Ecto neural progenitor cell (in vitro differentiated cells): Measurements from ENCODE around the gene DRC3.

ENCODE experiments used
- DNase-seq: peaks from one replicate; pipeline ENCODE4 v3.0.0-alpha.2; 2018; ENCODE audit warnings: low spot score

Gene DRC3

DNA sequence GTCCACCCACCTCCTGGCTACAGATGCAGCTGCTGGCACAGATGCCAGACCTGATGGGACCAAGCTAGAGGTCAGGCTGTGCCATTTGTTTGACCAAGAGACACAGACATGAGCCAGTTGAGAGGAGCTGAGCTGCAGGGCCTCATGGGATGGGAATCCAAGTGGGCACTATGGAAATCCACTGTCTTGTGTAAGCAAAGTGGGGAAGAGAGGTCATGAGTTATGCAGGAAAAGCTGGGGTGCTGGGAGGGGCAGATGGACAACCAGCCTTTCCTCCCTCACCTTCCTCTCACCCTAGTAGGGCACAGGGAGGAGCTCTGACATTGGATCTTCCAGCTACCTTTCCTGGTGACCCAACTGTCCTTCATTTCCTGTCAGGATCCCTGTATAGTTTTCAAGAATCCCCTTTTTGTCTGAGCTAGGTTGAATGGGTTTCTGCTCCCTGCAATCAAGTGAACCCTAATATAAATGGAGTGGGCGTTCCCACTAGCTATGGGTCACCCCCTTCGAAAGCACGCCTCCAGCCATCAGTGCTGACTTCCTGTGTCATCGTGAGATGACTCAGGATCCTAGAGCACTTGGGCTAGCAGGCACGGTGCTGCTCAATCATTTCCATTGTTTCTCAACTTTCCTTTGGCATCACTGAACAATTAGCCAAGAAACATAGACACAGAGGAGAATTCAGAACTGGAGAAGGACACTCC is 52.7 kb downstream of the DRC3 start:
- no peak for DNase-seq

DNA sequence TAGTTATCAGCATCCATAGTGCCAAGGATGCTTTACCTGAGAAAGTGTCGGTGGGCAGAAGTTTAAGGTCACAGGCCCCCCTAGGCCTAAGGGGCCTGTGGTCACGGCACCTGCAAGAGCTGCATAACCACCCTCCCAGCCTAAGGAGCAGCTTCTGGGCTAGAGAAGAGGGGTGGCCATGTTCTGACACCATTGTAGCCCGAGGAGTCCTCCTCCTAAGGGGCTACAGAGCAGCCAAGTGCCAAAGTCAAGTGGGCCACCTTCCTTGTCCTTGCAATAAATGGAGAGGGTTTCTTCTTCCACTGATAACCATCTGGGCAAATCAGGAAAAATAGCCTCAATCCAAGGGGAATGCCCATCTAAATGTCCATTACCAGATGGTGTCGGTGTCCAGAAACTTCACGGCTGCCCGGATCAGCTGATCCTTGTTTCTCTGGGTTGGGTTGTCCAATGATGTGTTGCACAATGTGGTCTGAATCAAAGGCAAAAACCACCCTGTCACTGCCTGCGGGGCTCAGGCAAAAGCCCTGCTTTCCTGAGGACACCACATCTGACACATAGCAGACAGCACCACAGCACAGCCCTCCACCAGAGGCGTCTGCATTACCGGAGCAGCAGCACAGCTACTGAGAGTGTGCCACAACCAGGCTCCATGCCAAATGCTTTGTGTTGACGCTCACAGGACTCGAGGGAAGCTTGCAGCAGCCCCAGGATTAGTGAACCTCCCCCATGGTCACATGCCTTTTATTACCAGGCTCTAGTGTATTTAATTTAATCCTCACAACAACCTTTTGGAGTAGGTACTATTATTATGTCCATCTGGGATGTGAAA is 53.5 kb downstream of the DRC3 start:
- no peak for DNase-seq

GRCh38 chr17:18027280-18027679 is 54.6 kb downstream of the DRC3 start:
- DNase-seq: no peak

- DNase-seq: no peak
These were observed 55.7 kb downstream of the DRC3 start for GRCh38 chr17:18028114-18028951.

- DNase-seq: no peak
These were observed 56.4 kb downstream of the DRC3 start for GRCh38 chr17:18028952-18029540.

DNA sequence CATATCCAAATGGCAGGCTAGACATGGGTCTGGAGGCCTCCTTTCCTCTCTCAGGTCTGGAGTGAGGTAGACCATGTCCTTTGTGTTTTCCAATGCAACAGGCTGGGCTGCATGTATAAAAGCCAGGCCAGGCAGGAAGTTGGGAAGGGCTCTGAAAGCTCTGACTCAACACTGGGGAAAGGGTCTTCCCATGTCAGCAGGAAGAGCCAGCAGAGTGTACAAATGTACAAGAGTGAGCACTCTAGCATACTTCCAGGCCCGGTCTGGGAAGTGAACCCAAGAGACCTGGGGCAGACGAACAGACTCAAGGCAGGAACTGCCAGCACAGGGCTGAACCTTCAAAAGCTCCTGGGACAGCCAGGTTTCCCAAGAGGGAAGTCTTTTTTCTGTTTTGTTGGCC is 59.3 kb downstream of the DRC3 start:
- DNase-seq: no peak

DNA sequence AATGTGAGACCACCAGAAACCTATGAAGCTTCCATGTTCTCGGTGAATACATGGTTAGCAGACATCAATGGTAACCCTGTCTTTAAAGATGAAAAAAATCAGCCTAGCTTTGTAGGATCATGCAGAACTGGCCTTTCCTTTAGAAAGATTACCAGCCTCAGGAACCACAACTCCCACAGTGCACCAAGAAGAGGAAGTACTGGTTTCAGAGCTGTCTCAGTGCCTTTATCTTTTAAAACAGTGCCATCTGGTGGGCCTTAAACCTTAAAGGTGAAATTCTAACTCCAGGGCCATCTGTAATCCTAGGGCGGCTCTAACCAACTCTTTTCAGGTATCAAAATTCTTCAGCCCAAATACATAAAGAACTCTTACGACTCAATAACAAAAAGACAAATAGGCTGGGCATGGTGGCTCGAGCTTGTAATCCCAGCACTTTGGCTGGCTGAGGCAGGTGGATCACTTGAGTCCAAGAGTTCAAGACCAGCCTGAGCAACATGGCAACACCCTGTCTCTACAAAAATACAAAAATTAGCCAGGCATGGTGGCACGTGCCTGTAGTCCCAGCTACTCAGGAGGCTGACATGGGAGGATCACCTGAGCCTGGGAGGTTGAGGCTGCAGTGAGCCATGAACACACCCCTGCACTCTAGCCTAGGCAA is 60.9 kb downstream of the DRC3 start:
- no peak for DNase-seq

GRCh38 chr17:18035704-18036103 is 63.0 kb downstream of the DRC3 start:
- no peak for DNase-seq

- no peak for DNase-seq
These were observed 64.8 kb downstream of the DRC3 start for GRCh38 chr17:18037486-18037885.

GRCh38 chr17:18038149-18038850 is 65.6 kb downstream of the DRC3 start:
- no peak for DNase-seq

DNA sequence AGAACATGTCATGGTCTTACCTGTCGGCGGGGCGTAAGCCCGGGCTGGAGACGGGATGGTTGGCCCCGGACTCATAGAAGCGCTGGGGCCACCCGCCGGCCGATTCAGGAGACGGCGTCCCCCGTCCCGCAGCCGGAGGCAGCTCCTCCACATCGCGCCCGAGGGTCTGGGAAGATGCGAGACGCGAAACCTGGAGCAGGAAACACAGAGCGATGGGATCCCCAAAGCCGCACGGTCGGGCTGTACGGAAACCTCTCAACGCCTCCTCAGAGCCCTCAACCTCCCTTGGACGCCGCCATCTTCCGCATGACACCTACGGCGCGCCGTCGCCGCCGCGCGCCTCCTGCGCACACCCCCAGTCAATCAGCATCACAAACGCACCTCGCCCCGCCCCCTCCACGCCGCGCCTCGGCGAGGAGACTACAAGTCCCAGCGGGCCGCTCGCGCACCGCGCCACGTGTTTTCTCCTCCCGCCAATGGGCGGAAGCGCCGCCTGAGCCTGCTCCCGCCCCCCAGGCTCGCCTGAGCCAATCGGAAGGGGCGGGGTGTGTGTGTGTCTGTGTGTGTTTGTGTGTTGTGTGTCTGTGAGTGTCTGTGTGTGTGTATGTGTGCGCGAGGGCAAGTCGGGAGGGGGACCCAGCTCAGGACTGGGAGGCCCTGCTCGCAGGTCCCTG is 66.3 kb downstream of the DRC3 start, which contains the start of the genes ATPAF2 and GID4:
ATPAF2 (minus strand) TSS at position 308 of the 674 bp plus-strand sequence; CDS start at position 153, 155 bp downstream.
GID4 (plus strand) TSS at position 548 of the 674 bp plus-strand sequence; CDS start at position 605, 57 bp downstream.
- peak; percentile 100 for DNase-seq

- peak; percentile 77 for DNase-seq
These were observed 67.0 kb downstream of the DRC3 start for GRCh38 chr17:18039535-18040260.

GRCh38 chr17:18040261-18040858 is 67.7 kb downstream of the DRC3 start:
- DNase-seq: no peak

DNA sequence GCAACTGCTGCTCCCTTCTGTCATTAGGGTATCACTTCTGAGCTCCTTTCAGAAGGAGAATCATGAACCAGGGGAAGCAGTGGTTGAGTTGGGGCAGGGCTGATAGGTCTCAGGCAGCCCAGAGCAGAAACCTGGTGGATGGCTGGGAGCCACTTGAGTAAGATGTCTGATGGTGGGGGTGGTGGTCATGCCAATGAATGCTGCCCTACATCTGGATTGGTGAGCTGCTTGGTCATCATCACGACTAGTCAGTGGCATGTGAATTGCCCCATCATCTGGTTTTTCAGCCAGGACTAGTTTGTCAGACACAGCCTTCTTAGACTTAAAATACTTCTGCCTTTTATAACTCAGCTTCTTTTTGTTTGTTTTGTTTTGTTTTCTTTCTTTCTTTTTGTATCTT is 69.1 kb downstream of the DRC3 start:
- no peak for DNase-seq

GRCh38 chr17:18042983-18043382 is 70.3 kb downstream of the DRC3 start:
- no peak for DNase-seq

DNA sequence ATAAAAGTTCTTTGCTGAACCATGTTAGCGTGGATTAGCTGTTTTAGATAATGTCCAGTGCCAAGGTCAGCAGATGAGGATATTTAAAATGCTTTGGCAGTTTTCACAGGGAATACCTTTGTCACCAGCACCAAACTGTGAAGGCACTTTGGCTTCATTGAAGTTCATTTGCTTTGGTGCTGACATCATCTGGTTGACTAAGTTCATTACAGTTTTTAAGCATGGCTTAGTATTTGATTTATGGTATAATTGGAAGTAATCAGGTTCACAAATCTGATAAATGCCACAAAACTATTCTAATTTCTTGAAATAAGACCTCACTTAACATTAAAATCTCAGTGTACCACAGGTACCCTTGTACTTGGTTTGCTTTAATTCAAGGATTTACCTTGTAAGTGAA is 70.8 kb downstream of the DRC3 start:
- DNase-seq: no peak

DNA sequence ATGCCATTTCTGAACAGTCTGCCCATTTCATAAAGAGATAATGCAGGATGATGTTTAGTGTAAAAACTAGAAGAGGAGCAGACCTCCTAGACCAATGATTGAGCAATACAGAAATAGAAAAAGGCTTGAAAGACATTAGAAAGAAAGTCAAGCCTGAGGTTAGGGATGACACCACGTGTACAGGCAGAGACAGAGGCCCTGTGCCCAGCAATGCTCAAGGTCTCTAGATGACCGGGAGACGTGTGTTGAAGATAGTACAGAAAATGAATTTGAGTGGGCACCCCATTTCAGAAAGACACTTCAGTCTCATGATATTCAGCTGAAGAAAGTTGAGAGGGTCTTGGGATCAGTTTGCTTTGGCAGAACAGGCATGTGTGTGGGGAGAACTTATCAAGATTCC is 71.9 kb downstream of the DRC3 start:
- DNase-seq: no peak

DNA sequence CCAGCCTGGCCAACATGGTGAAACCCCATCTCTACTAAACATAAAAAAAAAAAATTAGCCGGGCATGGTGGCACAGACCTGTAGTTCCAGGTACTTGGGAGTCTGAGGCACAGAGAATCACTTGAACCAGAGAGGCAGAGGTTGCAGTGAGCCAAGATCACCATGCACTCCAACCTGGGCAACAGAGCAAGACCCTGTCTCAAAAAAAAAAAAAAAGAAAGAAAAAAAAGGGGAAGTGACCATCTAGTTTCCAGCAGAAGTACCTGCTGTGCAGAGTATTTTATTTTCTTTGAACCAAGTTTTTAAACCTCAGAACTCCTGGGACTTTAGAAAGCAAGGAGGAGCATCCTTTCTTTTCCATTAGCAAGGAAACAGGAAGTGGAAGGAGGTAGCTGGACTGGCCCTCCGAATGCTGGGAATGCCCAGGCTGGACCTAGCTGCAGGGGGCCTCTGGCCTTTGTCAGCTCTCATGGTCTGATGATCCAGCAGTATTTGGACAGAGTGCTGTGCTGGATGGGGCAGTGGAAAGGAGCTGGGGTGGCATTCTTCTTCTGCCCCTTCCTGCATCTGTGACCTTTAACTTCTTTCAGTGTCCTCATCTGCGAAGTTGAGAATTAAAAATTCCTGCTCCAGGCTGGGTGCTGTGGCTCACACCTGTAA is 73.2 kb downstream of the DRC3 start:
- no peak for DNase-seq

DNA sequence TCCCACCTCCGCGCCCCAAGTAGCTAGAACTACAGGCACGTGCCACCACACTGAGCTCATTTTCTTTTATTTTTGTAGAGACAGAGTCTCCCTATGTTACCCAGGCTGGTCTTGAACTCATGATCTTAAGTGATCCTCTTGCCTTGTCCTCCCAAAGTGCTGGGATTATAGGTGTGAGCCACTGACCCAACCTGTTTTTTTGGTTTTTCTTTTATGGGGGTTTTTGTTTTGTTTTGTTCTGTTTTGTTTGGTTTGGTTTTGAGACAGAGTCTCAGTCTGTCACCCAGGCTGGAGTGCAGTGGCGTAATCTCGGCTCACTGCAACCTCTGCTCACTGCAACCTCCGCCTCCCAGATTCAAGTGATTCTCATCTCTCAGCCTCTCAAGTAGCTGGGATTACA is 82.9 kb downstream of the DRC3 start:
- DNase-seq: no peak
